Activated gamma-delta T cell treated with anti-CD3 and anti-CD28 coated beads, Interleukin-2, amount 50 U/mL, for 16 hours (primary cell): Measurements from ENCODE around the gene KRT80.

Experiments
- DNase-seq: peaks from one replicate; pipeline ENCODE4 v3.0.0-alpha.2; 2020; ENCODE audit warnings: low read depth

KRT80 gene

GRCh38 chr12:52210925-52211650 is 19.3 kb upstream of the KRT80 start:
- no peak for DNase-seq

- DNase-seq = no peak
Observed at GRCh38 chr12:52210186-52210924, 18.5 kb upstream of the KRT80 start.

- DNase-seq = no peak
Observed at GRCh38 chr12:52209321-52209720, 17.5 kb upstream of the KRT80 start.

- no peak for DNase-seq
Observed at GRCh38 chr12:52208424-52209165, 16.8 kb upstream of the KRT80 start.

- DNase-seq = no peak
Observed at GRCh38 chr12:52207895-52208294, 16.1 kb upstream of the KRT80 start.

GRCh38 chr12:52207106-52207505 is 15.3 kb upstream of the KRT80 start:
- DNase-seq = no peak

- DNase-seq = no peak
Observed at GRCh38 chr12:52206304-52207040, 14.7 kb upstream of the KRT80 start.

GRCh38 chr12:52205612-52206303 is 13.9 kb upstream of the KRT80 start:
- DNase-seq = no peak

- DNase-seq = no peak
Observed at GRCh38 chr12:52204931-52205505, 13.2 kb upstream of the KRT80 start.

- no peak for DNase-seq
Observed at GRCh38 chr12:52204095-52204930, 12.5 kb upstream of the KRT80 start.

- DNase-seq = no peak
Observed at GRCh38 chr12:52203079-52203921, 11.5 kb upstream of the KRT80 start.

GRCh38 chr12:52202361-52203078 is 10.7 kb upstream of the KRT80 start:
- DNase-seq = no peak

GRCh38 chr12:52201451-52201839 is 9.6 kb upstream of the KRT80 start:
- no peak for DNase-seq

GRCh38 chr12:52200781-52201450 is 9.1 kb upstream of the KRT80 start:
- DNase-seq = no peak

- DNase-seq = no peak
Observed at GRCh38 chr12:52200086-52200780, 8.4 kb upstream of the KRT80 start.

- no peak for DNase-seq
Observed at GRCh38 chr12:52199294-52199919, 7.6 kb upstream of the KRT80 start.
